ENCODE measurements around the gene NUP98. TPM values are rescaled to one million over a fixed set of nuclear protein-coding genes. Genes with fewer than 3 reads are reported as not detected.

NUP98 gene
- total and polyA plus RNA-seq, 4 experiments from 2014 or later: 31.9 to 112 (median 80.5) TPM

DNA sequence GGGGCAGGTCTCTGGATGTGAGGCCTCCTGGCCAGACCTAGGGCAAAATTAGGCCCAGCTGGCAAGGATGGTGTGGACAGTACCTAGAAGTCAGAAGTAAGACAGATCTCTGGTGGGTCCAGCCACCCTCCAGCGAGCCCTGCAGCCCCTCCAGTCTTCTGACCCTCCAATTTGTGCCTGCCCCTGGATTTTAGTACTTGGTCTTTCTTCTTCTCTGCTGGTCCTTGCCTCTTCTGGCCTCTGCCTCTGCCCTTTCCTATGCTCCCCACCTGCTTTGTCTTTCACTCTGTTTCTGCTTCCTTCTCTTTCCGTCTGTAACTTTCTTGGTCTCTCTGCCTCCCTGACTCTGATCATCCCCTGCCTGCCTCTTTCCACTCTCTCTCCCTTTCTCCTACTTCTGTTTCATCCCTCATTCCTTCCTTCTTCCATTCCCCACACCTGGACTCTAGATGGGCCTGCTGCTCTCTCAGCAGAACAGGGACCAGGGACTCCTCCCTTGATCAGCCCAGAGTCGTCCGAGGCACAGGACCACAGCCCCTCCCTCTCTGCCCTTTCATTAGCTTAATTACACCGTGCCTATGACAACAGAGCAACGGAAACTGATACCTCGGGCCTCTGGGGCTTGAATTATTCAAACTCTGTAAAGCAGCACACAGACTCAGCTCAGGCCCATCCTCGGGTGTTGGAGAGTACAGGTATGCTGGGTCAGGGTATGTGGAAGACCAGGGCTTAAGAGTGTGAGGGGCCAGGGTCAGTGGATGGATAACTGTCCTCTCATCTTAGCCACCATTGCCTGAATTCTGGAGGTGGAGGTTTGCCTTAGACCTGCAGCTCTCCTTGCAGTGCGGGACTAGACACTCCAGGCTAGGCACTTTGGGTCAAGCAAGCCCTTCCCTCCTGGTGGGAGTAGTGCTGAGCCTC is 125.8 kb downstream of the NUP98 start, which contains the start of gene CHRNA10:
Gene CHRNA10, minus strand, starts transcription at position 51 of the 921 bp plus-strand sequence. CDS start 72 bp downstream, outside the sequence.
- CTCF ChIA-PET (ENCODE audit: partially characterized antibody): no interaction called here
- Histone ChIP-seq H3K4me3 (ENCODE audit: low read length in 2 of 2) (no peak within 1 kb of the TSS), H3K9me3 (ENCODE audit: control insufficient read depth in 1 of 2, low read length in 2 of 2) (no peaks in the 10 kb centered on the region), H3K4me1 (ENCODE audit: insufficient read depth, low read length) (no peaks in the 10 kb centered on the region), H3K27ac (ENCODE audit: low read depth, low read length) (no peak within 1 kb of the TSS), H3K27me3 (ENCODE audit: insufficient read depth, low read length) (no peaks in the 10 kb centered on the region), H3K36me3 (ENCODE audit: insufficient read depth, low read length) (peaks cover 53% of the 10 kb centered on the region)
- POLR2A ChIA-PET (ENCODE audit: partially characterized antibody): no interaction called here
- DNase-seq: no peak
- H3K9me3 Mint-ChIP-seq: peaks cover 0 to 1% (median 0%) of the 10 kb centered on the region in 8 donors
- no peaks in the 10 kb centered on the region for H3K4me1 Mint-ChIP-seq
- H3K27me3 Mint-ChIP-seq: no peaks in the 10 kb centered on the region
- intact Hi-C loops (cut with micrococcal nuclease): no loop called here
- peaks cover 76 to 79% of the 10 kb centered on the region in 2 donors for H3K36me3 Mint-ChIP-seq
- no peak within 1 kb of the TSS for H3K4me3 Mint-ChIP-seq
- peak within 1 kb of the TSS in 6 of 7 donors; percentile 31 to 87 (median 68) for H3K27ac Mint-ChIP-seq

DNA sequence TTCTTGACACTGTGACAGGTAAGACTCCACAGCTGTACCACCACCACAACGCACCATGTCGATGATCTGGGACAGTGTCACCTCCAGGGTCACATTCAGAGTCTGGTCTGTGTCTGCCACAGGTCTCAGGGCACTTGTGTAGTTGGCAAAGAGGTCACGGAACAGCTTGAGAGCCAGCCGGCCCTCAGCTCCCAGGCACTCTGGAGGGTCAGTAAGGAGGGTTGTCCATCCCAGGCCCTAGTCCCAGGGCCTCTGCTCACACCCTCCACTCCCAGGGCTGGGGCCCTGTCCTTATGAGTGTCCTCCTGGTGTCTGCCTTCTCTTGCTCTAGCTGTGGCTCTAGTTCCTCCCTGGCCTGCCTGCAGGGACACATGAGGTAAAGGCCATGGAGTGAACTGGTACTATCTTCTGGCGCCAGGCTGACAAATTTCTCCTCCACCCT is 127.6 kb downstream of the NUP98 start:
- Histone ChIP-seq H3K4me3 (ENCODE audit: low read length in 2 of 2) (no peak overlapping the region), H3K27me3 (ENCODE audit: insufficient read depth, low read length) (no peaks in the 10 kb centered on the region), H3K36me3 (ENCODE audit: insufficient read depth, low read length) (peaks cover 41% of the 10 kb centered on the region), H3K9me3 (ENCODE audit: control insufficient read depth in 1 of 2, low read length in 2 of 2) (no peaks in the 10 kb centered on the region), H3K27ac (ENCODE audit: low read depth, low read length) (no peak overlapping the region), H3K4me1 (ENCODE audit: insufficient read depth, low read length) (no peaks in the 10 kb centered on the region)
- Mint-ChIP-seq H3K9me3 (peaks cover 0 to 1% (median 0%) of the 10 kb centered on the region in 8 donors), H3K36me3 (peaks cover 77 to 80% of the 10 kb centered on the region in 2 donors), H3K27me3 (no peaks in the 10 kb centered on the region), H3K4me3 (no peak overlapping the region), H3K27ac (peak overlapping the region in 1 of 7 donors; percentile 56), H3K4me1 (no peaks in the 10 kb centered on the region)
- intact Hi-C loops (cut with micrococcal nuclease): no loop called here
- no peak for DNase-seq
- ChIA-PET CTCF (ENCODE audit: partially characterized antibody) (no interaction called here), POLR2A (ENCODE audit: partially characterized antibody) (no interaction called here)

DNA sequence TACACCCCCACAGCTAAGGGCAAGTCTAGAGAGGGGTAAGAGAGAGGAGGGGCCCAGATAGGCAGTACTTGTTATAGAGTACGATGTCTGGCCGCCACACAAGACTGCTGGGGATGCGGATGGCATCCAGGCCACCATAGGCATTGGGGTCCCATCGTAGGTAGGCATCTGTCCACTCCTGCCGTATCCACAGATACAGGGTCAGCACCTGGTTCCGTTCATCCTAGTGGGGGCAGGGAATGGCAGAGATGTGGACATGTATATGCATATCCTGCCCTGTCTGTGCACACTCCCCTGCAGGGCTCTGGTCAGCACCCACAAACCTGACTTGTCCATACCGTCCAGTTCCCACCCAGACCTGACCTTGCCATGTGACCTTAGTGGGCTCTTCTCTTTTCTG is 128.2 kb downstream of the NUP98 start:
- intact Hi-C loops (cut with micrococcal nuclease): no loop called here
- ChIA-PET CTCF (ENCODE audit: partially characterized antibody) (no interaction called here), POLR2A (ENCODE audit: partially characterized antibody) (no interaction called here)
- no peaks in the 10 kb centered on the region for H3K9me3 ChIP-seq (ENCODE audit: control insufficient read depth in 1 of 2, low read length in 2 of 2)
- Mint-ChIP-seq H3K4me3 (no peak overlapping the region), H3K27me3 (no peaks in the 10 kb centered on the region), H3K27ac (peak overlapping the region in 4 of 7 donors; percentile 9 to 53 (median 38)), H3K36me3 (peaks cover 76% of the 10 kb centered on the region in 2 donors), H3K4me1 (no peaks in the 10 kb centered on the region), H3K9me3 (peaks cover 0 to 1% (median 0%) of the 10 kb centered on the region in 8 donors)
- peaks cover 35% of the 10 kb centered on the region for H3K36me3 ChIP-seq (ENCODE audit: insufficient read depth, low read length)
- H3K4me3 ChIP-seq (ENCODE audit: low read length in 2 of 2): no peak overlapping the region
- H3K27me3 ChIP-seq (ENCODE audit: insufficient read depth, low read length): no peaks in the 10 kb centered on the region
- H3K27ac ChIP-seq (ENCODE audit: low read depth, low read length): no peak overlapping the region
- no peaks in the 10 kb centered on the region for H3K4me1 ChIP-seq (ENCODE audit: insufficient read depth, low read length)
- no peak for DNase-seq

DNA sequence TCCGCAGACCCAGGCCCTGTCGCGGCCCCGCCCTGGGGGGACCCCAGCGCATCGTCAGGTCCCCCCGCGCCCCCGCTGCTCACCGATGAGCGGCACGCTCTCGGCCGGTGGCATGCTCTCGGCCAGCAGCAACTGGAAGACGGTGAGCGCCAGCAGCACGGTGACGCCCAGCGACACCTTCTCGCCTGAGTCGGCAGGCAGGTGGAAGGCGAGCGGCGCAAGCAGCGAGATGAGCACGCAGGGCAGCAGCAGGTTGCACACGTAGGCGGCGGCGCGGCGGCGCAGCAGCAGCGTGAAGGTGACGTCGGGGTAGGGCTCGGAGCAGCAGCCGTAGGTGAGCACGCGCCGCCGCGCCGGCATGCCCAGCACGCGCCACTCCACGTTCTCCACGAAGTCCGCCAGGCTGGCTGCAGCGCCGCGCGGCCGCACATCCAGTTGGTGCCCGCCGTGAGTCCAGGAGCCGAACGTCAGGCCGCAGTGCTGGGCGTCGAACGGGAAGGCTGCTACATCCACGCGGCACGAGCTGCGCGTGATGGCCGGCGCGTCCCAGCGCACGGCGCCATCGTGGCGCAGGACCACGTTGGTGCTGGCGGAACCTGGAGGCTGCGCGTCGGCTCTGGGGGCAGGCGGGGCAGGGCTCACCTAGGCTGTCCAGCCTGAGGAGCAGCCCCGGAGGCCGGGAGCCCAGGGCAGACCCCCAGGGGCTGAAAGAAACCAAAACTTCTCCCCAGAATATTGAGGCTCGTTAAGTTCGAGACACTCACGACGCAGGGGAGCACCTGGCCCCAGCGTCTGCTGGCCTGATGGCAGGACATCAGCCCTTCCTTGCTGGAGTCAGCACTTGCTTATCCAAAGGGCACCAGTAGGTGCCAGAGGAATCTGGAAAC is 130.0 kb downstream of the NUP98 start:
- no peak overlapping the region for H3K27ac Mint-ChIP-seq
- no peak overlapping the region for H3K27ac ChIP-seq (ENCODE audit: low read depth, low read length)
- H3K9me3 Mint-ChIP-seq: peaks cover 0 to 1% (median 0%) of the 10 kb centered on the region in 8 donors
- H3K36me3 Mint-ChIP-seq: peaks cover 61 to 69% of the 10 kb centered on the region in 2 donors
- H3K27me3 ChIP-seq (ENCODE audit: insufficient read depth, low read length): no peaks in the 10 kb centered on the region
- H3K27me3 Mint-ChIP-seq: no peaks in the 10 kb centered on the region
- DNase-seq: no peak
- H3K9me3 ChIP-seq (ENCODE audit: control insufficient read depth in 1 of 2, low read length in 2 of 2): no peaks in the 10 kb centered on the region
- H3K4me1 Mint-ChIP-seq: peaks cover 0 to 3% (median 0%) of the 10 kb centered on the region in 4 donors
- H3K4me3 ChIP-seq (ENCODE audit: low read length in 2 of 2): no peak overlapping the region
- intact Hi-C loops (cut with micrococcal nuclease): no loop called here
- H3K4me1 ChIP-seq (ENCODE audit: insufficient read depth, low read length): no peaks in the 10 kb centered on the region
- H3K4me3 Mint-ChIP-seq: no peak overlapping the region
- POLR2A ChIA-PET (ENCODE audit: partially characterized antibody): no interaction called here
- H3K36me3 ChIP-seq (ENCODE audit: insufficient read depth, low read length): peaks cover 23% of the 10 kb centered on the region
- CTCF ChIA-PET (ENCODE audit: partially characterized antibody): no interaction called here

DNA sequence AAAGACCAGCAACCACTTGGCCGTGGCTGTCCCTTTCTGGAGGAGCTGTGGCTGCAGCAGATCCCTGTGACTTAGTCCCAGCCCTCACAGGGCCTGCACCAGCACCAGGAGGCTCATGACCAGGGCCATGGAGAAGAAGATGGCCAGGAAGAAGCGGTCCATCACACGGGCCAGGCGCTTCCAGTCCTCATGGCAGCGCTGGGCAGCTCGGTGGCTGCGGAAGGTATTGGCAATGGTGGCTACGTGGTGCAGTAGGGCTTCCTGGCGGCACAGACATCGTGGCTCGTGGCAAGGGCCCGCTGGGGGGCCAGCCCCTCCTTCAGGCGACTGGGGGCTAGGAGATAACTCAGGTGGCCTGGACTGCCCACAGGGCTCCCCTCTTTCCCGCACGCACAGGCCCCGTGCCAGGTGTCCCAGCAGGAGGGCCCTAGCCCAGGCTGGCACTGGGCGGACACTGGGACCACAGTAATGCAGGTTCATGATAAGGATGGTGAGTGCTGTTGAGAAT is 131.3 kb downstream of the NUP98 start:
- Histone ChIP-seq H3K36me3 (ENCODE audit: insufficient read depth, low read length) (peaks cover 18% of the 10 kb centered on the region), H3K27me3 (ENCODE audit: insufficient read depth, low read length) (no peaks in the 10 kb centered on the region), H3K27ac (ENCODE audit: low read depth, low read length) (no peak overlapping the region), H3K4me1 (ENCODE audit: insufficient read depth, low read length) (no peaks in the 10 kb centered on the region), H3K9me3 (ENCODE audit: control insufficient read depth in 1 of 2, low read length in 2 of 2) (no peaks in the 10 kb centered on the region), H3K4me3 (ENCODE audit: low read length in 2 of 2) (no peak overlapping the region)
- POLR2A ChIA-PET (ENCODE audit: partially characterized antibody): no interaction called here
- no peak for DNase-seq
- Mint-ChIP-seq H3K4me1 (peaks cover 0 to 3% (median 0%) of the 10 kb centered on the region in 4 donors), H3K27me3 (no peaks in the 10 kb centered on the region), H3K4me3 (no peak overlapping the region), H3K36me3 (peaks cover 51 to 62% of the 10 kb centered on the region in 2 donors), H3K27ac (no peak overlapping the region), H3K9me3 (peaks cover 0 to 1% (median 0%) of the 10 kb centered on the region in 8 donors)
- CTCF ChIA-PET (ENCODE audit: partially characterized antibody): no interaction called here
- intact Hi-C loops (cut with micrococcal nuclease): no loop called here

DNA sequence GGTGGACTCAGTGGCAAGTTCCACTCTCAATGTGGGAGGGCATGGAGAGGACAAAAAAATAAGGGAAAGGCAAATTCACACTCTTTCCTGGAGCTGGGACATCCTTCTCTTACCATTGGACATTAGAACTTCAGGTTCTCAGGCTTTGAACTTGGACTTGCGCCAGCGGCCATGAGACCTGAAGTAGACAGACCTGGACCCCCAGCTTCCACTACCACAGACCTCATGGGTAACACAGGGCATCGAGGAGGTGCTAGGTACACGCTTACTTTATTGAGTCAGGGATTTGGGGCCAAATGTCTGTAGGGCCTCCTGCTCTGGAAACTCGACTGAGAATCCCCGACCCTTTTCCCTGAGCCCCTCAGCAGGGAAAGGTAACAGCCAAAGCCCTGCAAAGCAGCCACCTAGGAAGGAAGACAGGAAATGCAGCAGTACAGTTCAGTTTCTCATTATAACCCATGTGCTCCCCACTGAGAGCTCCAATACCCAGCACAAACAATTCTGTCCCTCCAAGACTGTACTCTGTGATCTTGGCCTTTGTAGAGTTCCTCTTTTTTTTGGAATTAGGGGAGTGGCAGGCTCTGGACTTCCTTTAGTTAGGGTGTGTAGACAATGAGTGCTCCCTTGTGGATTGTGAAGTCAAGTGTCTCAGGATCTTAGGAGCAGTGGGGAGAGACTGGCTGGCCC is 131.9 kb downstream of the NUP98 start:
- Histone ChIP-seq H3K36me3 (ENCODE audit: insufficient read depth, low read length) (peaks cover 18% of the 10 kb centered on the region), H3K27ac (ENCODE audit: low read depth, low read length) (no peak overlapping the region), H3K4me1 (ENCODE audit: insufficient read depth, low read length) (no peaks in the 10 kb centered on the region), H3K27me3 (ENCODE audit: insufficient read depth, low read length) (no peaks in the 10 kb centered on the region), H3K9me3 (ENCODE audit: control insufficient read depth in 1 of 2, low read length in 2 of 2) (no peaks in the 10 kb centered on the region), H3K4me3 (ENCODE audit: low read length in 2 of 2) (no peak overlapping the region)
- POLR2A ChIA-PET (ENCODE audit: partially characterized antibody): no interaction called here
- no peak overlapping the region for H3K4me3 Mint-ChIP-seq
- peak overlapping the region in 2 of 7 donors; percentile 14 to 61 for H3K27ac Mint-ChIP-seq
- H3K27me3 Mint-ChIP-seq: no peaks in the 10 kb centered on the region
- H3K9me3 Mint-ChIP-seq: no peaks in the 10 kb centered on the region
- intact Hi-C loops (cut with micrococcal nuclease): no loop called here
- CTCF ChIA-PET (ENCODE audit: partially characterized antibody): no interaction called here
- peaks cover 0 to 3% (median 0%) of the 10 kb centered on the region in 4 donors for H3K4me1 Mint-ChIP-seq
- DNase-seq: no peak
- H3K36me3 Mint-ChIP-seq: peaks cover 46 to 56% of the 10 kb centered on the region in 2 donors
